NCI-H128 (cell line): ENCODE data around the gene SCN9A.
"Not testable (repeated sequence)": the region's sequence is repeated elsewhere in the genome, so short reads cannot be mapped to it uniquely, and the experiment has no call there.

Experiments
- DNase-seq: peaks from one replicate; lab custom pipeline; 2025; ENCODE audit not compliant: unreplicated experiment; lab: John Stamatoyannopoulos, UW

Gene SCN9A

DNA sequence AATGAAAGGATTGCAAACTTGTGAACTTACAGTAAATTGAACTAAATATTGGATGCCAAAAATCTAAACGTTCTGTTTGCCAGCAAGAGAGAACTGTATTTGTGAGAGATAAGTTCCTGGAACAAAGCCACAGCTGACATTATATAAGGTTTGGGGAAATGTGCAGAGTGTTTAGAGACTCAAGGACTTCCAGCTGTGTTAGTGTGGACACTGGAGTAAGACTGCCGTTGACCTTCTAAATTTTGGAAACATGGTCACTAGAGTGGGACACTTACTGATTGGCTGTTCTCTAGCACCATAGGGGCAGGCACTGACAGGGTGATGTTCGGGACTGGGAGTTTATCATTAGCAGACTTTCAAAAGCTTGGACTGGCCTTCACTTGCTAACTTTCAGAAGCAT lies 40.5 kb downstream of the SCN9A start:
- DNase-seq = no peak

DNA sequence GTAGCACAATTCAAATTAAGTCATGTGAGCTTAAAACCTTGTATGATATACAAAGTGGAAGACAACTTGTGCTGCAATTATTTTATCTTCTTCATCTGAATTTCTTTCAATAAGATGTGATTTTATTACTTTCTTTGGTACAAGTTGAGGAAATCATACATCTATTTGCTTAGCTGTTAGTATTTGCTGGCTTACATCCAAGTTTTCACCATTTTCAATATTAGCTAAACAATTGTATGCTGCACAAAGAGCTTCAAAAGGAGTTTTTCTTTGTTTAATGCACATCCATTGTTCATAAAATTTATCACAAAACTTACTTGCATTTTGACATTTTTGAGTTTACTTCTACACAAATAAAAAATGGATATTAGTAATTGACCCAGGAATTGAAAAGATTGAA lies 40.9 kb downstream of the SCN9A start:
- no peak for DNase-seq

DNA sequence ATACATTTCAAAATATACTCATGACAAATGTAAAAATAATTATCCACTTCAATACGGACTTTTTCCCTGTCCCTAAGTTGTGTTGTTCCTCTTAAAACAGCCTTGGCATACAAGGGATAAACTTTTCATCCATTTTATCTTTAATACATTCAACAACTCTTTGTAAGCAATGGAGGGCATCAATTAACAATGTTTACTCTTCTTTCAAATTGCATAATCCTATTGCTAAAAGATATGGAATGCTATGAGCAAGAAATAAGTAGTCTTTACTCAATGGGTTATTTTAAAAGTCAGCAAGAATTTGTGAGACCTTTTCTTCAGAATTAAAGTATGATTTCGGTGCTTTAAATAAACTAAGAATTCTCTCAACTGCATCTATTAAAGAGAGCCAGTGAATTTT lies 41.9 kb downstream of the SCN9A start:
- DNase-seq = no peak

DNA sequence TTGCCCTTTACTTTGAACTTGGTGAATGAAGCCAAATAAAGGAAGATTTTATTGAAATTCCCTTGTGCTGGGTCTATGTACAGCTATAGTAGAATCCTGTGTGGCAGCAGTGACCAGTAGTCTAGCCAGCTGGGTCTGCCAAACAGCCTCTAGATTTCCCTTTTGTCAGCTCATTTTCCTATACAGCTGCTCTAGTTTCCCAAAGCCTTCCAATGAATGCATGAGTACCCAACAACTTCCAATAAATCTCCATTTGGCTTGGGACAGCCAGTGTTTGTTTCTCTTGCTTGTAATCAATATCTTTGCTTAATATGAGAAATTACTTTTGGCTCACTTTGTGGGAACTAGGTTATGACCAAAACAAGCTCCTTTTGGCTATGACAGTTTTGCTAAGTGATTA lies 43.6 kb downstream of the SCN9A start:
- no peak for DNase-seq

DNA sequence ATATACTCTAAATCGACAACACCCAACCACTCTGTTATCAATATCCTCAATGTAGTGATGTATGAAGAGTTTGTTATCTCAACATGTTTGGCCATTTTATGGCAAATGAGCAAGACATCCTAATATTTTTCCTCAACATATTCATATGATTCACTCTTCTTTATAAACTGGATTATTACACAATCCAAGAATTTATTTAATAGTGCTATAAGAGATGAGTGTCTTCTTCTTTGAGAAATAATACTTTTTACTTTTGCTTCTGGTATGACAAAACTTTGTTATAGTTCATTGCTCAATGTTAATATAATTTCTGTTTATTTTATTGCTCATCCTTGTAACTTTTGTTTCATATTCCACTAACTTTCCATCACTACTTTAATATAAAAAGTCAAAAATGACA lies 44.3 kb downstream of the SCN9A start:
- no peak for DNase-seq

DNA sequence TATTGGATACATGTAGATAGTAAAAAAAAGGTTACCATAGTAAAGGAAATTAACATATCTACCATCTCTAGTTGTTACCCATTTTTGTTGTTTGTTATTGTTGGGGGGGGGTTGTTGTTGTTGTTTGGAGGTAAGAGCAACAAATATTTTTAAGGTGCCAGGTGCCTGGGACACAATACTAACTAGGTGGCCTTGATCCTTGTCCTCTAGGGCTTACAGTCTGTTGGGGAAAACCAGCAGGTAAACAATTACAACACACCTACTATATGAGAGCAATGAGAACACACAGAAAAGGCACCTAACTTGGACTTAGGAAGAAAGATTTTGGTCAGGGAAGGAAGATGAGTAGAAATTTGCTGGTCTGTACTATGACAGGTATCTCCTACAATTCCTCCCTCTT lies 46.3 kb downstream of the SCN9A start:
- no peak for DNase-seq

DNA sequence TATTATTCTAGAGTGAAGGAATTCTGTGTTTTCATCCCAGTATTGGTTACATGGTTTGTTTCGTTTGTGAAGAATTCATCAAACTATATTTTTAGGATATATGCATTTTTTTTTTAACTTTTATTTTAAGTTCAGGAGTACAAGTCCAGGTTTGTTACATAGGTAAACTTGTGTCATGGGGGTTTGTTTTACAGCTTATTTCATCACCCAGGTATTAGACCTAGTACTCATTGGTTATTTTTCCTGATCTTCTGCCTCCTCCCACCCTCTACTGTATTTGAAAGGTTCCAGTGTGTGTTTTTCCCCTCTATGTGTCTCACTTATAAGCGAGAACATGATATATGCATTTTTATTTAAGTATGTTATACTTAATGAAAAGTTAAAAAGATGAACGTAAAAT lies 47.6 kb downstream of the SCN9A start:
- DNase-seq = no peak

DNA sequence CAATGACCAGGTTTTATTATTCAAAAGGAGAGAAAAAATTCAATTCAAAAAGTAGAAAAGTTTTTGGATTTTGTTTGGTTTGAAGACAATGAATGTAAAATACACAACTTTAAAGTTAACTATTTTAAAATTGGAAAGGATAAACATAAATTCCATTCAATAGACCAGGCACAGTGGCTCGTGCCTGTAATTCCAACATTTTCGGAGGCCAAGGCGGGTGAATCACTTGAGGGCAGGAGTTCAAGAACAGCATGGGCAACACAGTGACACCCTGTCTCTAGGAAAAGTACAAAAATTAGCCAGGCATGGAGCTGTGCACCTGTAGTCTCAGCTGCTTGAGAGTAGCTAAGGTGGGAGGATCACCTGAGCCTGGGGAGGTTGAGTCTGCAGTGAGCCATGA lies 54.7 kb downstream of the SCN9A start:
- no peak for DNase-seq

DNA sequence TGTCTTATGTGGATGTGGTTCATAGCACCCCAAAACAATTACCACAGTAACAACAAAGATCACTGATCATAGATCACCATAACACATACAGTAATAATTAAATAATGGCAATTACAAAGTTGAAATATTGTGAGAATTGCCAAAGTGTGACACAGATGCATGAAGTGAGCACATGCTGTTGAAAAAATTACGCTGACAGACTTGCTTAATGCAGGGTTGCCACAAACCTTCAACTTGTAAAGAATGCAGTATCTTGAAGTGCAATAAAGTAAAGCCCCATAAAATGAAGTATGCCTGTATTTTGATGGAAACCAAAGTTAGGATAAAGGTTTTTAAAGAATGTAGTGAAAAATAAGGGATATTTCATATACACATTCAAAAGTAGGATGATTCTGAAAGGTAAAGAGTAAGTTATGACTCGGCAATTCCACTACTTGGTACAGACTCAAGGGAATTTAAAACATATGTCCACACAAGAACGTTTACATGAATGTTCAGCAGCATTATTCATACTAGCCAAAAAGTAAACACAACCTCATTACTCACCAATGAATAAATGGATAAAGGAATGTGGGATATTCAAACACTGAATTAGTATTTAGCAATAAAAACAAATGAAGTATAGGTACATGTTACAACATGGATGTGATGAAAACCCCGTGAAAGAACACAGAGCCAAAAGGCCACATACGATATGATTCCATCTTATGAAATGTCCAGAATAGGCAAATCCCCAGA lies 61.6 kb downstream of the SCN9A start:
- DNase-seq = no peak

DNA sequence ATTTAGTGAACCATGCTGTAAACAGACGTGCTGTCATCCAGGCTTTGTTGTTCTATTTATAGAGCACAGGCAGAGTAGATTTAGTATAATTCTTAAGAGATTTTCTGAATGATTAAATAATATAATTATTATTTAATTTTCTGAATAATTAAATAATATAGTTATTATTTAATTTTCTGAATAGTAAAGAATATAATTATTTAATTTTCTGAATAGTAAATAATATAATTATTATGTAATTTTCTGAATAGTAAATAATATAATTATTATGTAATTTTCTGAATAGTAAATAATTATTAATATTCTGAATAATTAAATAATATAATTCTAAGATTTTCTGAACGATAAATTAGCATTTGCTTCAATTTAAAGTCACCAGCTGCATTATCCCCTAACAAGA lies 62.9 kb downstream of the SCN9A start:
- not testable (repeated sequence) for DNase-seq

DNA sequence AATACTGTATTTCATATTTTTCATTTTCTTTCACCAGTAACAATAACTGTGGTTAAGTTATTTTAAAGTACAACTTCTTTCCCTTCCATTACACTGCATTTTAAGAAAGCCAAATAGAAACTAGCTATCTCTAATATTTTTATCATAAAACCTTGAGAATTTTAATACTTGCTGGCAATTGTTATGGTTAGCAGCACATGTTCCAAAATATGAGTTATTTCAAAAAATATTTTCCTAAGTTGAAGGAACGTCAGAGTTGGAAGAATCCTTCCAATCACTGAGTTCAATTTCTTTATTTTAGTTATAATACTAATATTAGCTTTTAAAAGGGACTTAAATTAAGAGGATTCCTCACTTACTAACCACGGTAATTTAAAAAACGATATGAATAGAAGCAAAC lies 68.4 kb downstream of the SCN9A start:
- no peak for DNase-seq

DNA sequence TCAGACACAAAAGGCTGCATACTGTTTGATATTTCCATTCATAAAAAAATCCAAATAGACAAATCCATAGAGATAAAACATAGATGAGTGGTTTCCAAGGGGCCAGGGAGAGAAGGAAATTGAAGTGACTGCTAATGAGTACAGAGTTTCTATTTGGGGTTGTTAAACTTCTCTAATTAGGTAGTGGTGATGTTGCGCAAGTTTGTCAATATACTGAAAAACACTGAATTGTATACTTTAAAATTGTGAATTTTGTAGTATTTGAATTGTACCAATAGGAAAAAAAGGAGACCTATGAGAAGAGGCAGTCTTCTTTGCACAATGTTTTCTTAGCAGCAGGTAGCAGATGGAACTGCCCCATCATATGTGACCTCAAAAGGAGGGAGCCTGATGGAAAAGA lies 71.1 kb downstream of the SCN9A start:
- no peak for DNase-seq

DNA sequence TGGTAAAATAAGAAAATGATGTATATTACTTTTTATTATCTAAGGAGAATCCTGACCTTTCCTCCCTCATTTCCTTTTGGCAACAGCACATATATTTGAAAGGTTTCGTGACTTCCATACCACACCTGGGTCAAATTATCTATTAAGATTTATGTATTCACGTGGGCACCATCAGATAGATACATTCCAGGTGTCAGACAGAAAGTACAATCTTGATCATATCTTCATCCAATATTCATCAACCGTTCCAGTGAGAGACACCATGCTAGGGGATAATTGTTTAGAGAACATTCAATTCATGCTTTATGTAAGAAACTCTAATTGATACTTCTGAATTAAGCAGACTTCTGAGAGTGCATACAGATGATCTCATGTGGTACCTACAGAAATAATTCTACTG lies 73.7 kb downstream of the SCN9A start:
- DNase-seq = no peak

DNA sequence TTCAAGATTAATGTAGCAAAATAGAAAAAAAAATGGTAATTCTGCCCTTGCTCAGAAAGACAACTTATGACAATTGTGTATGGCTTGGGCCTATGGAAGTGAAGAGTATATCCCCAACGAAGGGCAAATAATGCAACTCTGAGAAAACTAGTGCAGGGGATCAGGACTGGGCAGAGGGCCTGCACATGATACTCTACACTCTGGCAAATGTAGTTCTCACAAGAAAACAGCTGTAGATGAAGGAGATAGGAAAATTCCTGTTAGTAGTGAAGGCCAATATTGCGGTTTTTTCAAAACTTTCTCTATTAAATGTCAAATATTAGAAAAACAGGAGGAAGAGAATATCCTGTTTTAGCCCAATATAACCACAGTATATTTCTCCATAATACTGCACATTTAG lies 77.8 kb downstream of the SCN9A start:
- DNase-seq = no peak

DNA sequence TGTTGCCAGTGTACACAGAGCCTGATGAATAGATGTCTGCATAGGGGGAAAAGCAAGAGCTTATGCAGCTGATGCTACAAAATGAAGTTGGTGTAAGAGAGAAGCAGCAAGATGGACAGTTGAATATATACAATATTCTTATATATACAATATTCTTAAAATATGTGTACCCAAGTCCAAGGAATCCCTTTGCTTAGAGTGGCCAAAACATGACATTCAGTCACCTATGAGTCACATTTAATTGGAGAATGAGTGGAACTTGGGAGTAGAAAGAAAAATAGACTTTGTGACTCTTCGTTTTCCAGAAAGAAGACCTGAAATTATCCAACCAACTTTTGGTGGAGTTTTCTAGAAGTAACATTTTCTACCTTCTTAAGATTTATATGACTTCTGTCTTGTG lies 81.8 kb downstream of the SCN9A start:
- DNase-seq = no peak

DNA sequence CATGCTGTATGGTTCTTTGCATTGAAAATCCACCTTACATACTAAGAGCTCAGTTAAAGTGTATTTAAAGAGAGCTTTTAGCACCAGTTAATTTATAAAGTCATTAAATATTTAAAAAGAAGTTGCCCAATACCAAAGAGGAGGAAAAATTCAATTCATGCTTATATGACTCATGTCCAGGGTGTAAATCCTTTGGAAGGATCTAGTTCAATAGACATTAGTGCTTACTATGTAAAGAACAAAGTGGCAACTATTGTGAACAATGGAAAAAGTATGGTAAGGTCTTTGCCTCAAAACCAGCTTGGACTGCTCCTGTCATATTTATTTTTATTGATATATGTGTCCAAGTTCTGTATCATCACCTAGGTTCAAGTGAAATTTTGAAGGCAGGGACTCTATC lies 90.5 kb downstream of the SCN9A start:
- DNase-seq = no peak

DNA sequence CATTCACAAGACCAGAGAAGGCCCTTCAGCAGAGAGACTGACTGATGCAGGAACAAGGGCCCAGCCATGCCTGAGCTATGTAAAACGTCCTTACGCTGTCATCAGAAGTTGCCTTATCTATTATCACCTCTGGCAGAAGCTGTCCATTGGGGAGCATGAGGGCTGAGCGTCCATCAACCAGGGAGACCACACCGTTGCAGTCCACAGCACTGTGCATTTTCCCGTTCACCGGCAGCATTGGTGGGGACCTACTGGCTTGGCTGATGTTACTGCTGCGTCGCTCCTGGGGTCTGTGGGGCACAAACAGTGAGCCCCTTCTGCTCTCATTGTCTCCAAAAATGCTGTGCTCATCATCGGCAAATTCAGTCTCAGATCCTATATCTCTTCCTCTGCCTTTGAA lies 91.4 kb downstream of the SCN9A start:
- DNase-seq = no peak

DNA sequence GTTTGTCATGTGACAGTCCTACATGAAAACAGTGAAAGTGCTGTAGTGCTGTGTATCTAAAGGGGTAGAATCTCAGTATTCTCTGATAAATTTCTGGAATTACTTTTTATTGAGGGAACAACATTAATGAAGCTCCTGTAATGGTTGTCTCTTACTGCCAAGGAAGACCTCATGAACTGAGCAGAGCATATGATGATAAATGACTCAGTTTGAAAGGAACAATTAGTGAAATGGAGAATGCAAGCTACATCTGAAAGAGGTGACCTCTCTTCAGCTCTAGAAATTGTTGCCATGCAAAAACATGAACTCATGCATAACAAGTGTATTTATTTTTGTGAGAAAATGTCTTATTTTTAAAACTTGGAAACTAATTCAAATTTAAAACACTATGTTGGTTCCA lies 93.6 kb downstream of the SCN9A start:
- DNase-seq = no peak

DNA sequence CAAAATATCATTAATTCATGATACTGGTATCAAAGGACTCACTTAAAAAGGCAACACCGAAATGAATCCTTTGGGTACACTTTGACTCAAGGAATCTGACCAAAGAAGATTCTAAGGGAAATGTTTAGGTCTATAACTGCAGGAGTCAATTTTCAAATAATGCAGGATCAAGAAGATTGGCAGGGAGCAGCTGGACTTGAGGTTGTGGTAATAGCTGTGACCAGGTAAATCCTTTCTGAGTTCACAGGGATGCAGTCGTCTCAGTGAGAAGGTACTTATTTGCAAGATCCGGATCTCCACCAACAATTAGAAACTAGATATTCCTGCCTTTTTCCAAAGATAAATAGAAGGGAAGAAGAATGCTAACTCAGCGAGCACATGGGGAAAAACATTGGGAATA lies 96.9 kb downstream of the SCN9A start:
- DNase-seq = no peak

DNA sequence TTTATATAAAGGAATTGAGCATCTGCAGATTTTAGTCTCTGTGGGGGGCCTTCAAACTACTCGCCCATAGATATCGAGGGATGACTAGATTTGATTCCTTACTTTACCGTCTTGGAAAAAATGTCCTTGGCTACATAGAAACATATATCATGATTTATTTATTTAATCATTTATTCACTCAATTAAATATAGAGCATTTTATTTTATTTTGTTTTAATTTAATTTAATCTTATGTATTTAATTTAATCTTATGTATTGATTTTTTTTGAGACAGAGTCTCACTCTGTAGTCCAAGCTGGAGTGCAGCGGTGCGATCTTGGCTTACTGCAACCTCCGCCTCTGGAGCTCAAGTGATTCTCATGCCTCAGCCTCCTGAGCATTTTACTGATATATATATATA lies 105.4 kb downstream of the SCN9A start:
- DNase-seq = no peak

DNA sequence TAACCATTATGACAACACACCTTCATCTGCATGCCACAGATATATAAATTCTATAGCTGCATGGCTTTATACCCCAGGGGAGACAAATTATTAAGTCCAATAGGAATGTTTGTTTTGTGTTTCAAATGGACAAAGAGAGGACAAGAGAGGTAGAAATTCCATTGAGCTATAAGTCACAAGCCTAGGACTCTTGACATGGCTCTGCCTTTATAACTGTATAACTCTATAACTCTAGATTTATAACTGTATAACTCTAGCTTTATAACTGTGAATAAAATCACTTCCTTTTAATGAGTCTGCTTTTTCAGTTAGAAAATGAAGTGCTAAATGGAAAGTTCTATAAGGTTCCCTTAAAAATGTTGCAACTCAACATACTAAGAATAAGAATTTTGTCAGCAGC lies 106.4 kb downstream of the SCN9A start:
- DNase-seq = no peak

DNA sequence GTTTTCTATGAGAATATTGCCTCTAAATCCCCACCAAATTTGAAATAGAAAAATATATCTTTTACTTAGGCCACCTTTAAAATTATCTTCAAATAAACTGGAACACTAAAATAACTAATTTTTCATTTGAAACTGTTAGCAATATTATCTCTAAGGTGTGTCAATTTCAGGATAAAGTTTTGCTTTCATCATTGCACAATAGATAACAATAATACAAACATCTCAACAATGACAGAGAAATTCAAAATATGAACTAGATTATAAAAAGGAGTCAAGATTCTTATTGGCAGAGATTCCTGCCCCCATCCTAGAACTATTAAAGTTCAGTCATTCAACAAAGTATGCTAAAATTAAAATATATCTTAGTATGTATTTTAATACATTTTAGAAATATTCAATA lies 117.9 kb downstream of the SCN9A start:
- no peak for DNase-seq

DNA sequence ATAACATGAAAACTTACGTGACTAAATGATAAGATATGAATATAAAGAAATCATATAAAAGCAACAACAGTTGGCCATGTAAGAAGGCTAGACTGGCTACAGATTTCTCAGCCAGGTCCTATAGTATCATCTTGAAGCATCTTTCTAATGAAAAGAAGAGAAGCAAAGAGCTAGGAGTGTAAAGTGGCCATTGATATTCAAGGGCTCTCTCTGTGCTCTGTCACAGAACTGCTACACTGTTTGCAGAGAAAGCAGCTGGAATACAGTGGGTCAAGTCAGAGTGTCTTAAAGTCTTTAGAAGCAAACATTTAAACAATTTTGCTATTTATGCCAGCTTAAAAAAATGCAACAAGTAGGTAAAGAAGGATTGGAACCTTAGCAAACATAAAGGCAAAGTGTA lies 118.8 kb downstream of the SCN9A start:
- no peak for DNase-seq

DNA sequence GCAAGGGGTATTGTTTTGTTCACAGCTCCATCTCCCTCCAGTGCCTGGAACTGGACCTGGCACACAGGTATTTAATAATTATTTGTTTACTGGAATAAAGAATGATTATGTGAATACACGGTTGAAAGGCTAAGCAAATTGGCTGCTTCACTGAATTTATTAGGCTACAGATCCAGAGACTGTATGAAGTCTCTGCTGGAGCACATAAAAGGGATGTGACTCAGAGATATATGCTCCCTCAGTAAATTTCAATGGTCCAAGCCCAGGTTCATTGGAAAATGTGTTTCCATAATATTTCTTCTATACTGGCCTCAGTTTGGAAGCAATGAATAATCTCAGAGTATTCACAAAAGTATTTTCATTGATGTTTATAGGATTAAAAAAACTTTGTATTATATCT lies 126.4 kb downstream of the SCN9A start:
- DNase-seq = no peak
